Measurements from ENCODE around the gene MISP3.

DNA sequence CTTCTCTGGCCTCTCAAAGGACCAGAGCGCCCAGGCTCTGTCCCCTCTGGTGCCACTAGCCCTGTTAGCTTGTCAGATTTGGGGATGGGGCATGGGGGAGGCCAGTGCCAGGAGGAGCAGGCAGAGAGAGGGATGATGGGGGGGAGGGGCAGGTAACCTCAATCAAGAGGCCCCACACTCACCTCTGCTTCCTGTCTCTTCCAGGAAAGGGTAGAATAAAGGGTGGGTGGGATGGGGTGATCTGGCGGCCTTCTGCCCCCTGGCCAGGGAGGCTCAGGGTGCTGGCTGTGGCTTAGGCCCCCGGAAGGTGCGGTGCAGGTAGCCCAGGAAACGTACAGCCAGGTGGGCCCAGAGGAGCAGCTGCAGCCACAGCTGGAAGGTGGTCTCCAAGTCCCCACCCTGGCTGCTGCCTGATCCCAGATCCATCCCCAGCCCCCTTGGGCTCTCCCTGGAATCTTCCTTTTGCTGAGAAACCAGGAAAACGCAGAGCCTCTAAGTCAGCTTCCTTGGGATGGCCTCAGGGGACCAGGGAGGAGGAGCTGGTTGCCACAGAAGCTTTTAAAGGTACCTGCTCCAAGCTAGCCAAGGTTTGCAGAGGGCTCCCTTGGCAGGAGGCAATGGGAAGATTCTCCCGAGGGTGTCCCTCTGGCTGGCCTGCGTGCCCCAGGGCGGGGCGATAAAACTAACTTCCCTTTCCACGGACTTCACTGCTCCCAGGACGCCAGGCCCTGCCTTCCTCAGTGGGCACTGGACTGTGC, 39.6 kb downstream of the MISP3 start:
- no peak for TF ChIP-seq POLR2AphosphoS5 (IDR thresholded peaks at IDR 0.05)
- TF ChIP-seq, protein P1, sequence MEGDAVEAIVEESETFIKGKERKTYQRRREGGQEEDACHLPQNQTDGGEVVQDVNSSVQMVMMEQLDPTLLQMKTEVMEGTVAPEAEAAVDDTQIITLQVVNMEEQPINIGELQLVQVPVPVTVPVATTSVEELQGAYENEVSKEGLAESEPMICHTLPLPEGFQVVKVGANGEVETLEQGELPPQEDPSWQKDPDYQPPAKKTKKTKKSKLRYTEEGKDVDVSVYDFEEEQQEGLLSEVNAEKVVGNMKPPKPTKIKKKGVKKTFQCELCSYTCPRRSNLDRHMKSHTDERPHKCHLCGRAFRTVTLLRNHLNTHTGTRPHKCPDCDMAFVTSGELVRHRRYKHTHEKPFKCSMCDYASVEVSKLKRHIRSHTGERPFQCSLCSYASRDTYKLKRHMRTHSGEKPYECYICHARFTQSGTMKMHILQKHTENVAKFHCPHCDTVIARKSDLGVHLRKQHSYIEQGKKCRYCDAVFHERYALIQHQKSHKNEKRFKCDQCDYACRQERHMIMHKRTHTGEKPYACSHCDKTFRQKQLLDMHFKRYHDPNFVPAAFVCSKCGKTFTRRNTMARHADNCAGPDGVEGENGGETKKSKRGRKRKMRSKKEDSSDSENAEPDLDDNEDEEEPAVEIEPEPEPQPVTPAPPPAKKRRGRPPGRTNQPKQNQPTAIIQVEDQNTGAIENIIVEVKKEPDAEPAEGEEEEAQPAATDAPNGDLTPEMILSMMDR (IDR thresholded peaks at IDR 0.05): no peak
- no peak for TF ChIP-seq POLR2A (IDR thresholded peaks at IDR 0.05)
